Panc1 (cell line): Measurements from ENCODE around the gene STUB1. TPM values are rescaled to one million over a fixed set of nuclear protein-coding genes. Genes with fewer than 3 reads are reported as not detected.

Experiments used
- ATAC-seq: fragments of 200-7000 bp; cut with Tn5 transposase; 2 replicates; pipeline ENCODE4 v1.9.1; 2020; ENCODE audit warnings: mild to moderate bottlenecking, moderate library complexity
- BruUV-seq: library from RNA; stranded (reverse); fragments of 400-500 nt; replicated peaks from 2 replicates; lab custom pipeline; 2021; lab: Mats Ljungman, UMichigan
- CTCF ChIA-PET: fragments of 300-600 bp; sonication (Branson Sonifier 250); formaldehyde crosslinking; loops from one replicate; lab custom pipeline; 2022; ENCODE audit warnings: antibody characterized with exemption; lab: Charles Lee
- POLR2A ChIA-PET: fragments of 300-600 bp; sonication (Branson Sonifier 250); formaldehyde crosslinking; loops from one replicate; lab custom pipeline; 2022; ENCODE audit warnings: antibody characterized with exemption; lab: Charles Lee
- DNase-seq: peaks from one replicate; pipeline ENCODE4 v3.0.0-alpha.2; 2010; ENCODE audit warnings: low read depth, low spot score
- H3K27ac ChIP-seq: 2 replicates; pipeline ENCODE4 v1.5.1; 2011; ENCODE audit warnings: mild to moderate bottlenecking, low read length, inconsistent platforms
- H3K27me3 ChIP-seq: fragments of 200-500 bp; sonication (Bioruptor generic); 2 replicates; pipeline ENCODE4 v1.6.0; 2014; ENCODE audit warnings: low read length, inconsistent platforms; ENCODE audit not compliant: control insufficient read depth, insufficient read depth
- H3K36me3 ChIP-seq: fragments of 200-500 bp; sonication (Bioruptor generic); 2 replicates; pipeline ENCODE4 v1.5.1; 2014; ENCODE audit warnings: inconsistent platforms, mild to moderate bottlenecking, low read length, moderate library complexity; ENCODE audit not compliant: control insufficient read depth, insufficient read depth
- H3K4me1 ChIP-seq: 2 replicates; pipeline ENCODE4 v1.5.1; 2011; ENCODE audit warnings: inconsistent platforms, mild to moderate bottlenecking, low read length, moderate library complexity; ENCODE audit not compliant: control insufficient read depth, insufficient read depth
- H3K4me3 ChIP-seq, 2 experiments: 2 replicates each; pipeline ENCODE4 v1.5.1; 2011 to 2012; ENCODE audit warnings: low read depth in 2 of 2, low read length in 2 of 2, mild to moderate bottlenecking in 2 of 2, inconsistent platforms in 1 of 2, moderate library complexity in 1 of 2
- H3K9me3 ChIP-seq: fragments of 200-500 bp; sonication (Bioruptor generic); 2 replicates; pipeline ENCODE4 v1.5.1; 2014; ENCODE audit warnings: low read depth, mild to moderate bottlenecking, inconsistent platforms, low read length, moderate library complexity; ENCODE audit not compliant: control insufficient read depth, insufficient read depth
- POLR2AphosphoS5 ChIP-seq: IDR thresholded peaks from 2 replicates; pipeline ENCODE4 v1.6.1; 2012; ENCODE audit warnings: mild to moderate bottlenecking, low read depth, low read length, moderate library complexity
- SIN3A ChIP-seq: IDR thresholded peaks from 2 replicates; pipeline ENCODE4 v1.6.1; 2012; ENCODE audit warnings: low read depth, mild to moderate bottlenecking, low read length, moderate library complexity, borderline replicate concordance; ENCODE audit not compliant: insufficient read depth
- TCF7L2 ChIP-seq: IDR thresholded peaks from 2 replicates; pipeline ENCODE4 v1.6.1; 2011; ENCODE audit warnings: mild to moderate bottlenecking, low read depth, low read length, inconsistent platforms
- in situ Hi-C: cut with HindIII; loops from 2 replicates; pipeline ENCODE4 v1.10.0; 2016; ENCODE audit warnings: low sequenced_read_pairs, low pct_unique_long_range_greater_than_20kb
- intact Hi-C: fragments of 100-400 bp; cut with micrococcal nuclease; formaldehyde crosslinking; loops from one replicate; pipeline ENCODE4 v1.10.0; 2022; ENCODE audit not compliant: unreplicated experiment
- total RNA-seq: library from RNA; stranded (reverse); gene quantifications from one replicate; pipeline ENCODE4 v1.2.1, GENCODE V29; 2021; ENCODE audit not compliant: unreplicated experiment
- TF ChIP-seq, protein P1 (sequence below), 2 experiments: IDR thresholded peaks; 2 replicates each; pipeline ENCODE4 v1.6.1; 2011 to 2012; ENCODE audit warnings: low read depth in 2 of 2, control low read depth in 1 of 2, low read length in 1 of 2, mild to moderate bottlenecking in 1 of 2, moderate library complexity in 1 of 2; ENCODE audit not compliant: insufficient read depth in 1 of 2
- TF ChIP-seq, protein P2 (sequence below): fragments of 450-650 bp; IDR thresholded peaks from 2 replicates; pipeline ENCODE4 v1.5.1; 2017; ENCODE audit warnings: mild to moderate bottlenecking

Gene STUB1
- total RNA-seq, 1 experiment from 2014 or later, result 217 TPM

DNA sequence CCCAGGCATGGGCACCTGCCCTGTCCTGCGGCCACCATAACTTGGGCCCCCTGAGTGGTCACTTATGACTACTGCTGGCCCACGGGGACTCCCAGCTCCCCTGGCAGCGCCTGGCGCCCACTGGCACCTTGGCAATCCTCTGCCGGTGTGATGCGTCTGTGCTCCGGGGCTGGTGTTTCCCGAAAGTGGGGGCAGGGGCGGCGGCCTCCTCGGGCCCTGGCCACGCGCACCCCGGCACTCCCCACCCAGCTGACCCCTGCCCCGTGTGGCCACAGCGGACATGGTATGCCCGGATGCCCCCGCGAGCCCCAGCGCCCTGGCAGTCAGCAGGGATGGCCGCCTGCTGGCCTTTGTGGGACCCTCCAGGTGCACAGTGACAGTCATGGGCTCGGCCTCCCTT, 22.7 kb upstream of the STUB1 start:
- ChIA-PET POLR2A (no interaction called here), CTCF (no interaction called here)
- H3K9me3 ChIP-seq, result no peaks in the 10 kb centered on the region
- no peak overlapping the region for H3K4me3 ChIP-seq
- DNase-seq (no peak), ATAC-seq (no peak)
- BruUV-seq, result no TSS peak
- H3K27ac ChIP-seq, result no peak overlapping the region
- no peaks in the 10 kb centered on the region for H3K36me3 ChIP-seq
- peaks cover 15% of the 10 kb centered on the region for H3K4me1 ChIP-seq
- TF ChIP-seq POLR2AphosphoS5 (no peak), TCF7L2 (no peak)
- TF ChIP-seq, protein P1, sequence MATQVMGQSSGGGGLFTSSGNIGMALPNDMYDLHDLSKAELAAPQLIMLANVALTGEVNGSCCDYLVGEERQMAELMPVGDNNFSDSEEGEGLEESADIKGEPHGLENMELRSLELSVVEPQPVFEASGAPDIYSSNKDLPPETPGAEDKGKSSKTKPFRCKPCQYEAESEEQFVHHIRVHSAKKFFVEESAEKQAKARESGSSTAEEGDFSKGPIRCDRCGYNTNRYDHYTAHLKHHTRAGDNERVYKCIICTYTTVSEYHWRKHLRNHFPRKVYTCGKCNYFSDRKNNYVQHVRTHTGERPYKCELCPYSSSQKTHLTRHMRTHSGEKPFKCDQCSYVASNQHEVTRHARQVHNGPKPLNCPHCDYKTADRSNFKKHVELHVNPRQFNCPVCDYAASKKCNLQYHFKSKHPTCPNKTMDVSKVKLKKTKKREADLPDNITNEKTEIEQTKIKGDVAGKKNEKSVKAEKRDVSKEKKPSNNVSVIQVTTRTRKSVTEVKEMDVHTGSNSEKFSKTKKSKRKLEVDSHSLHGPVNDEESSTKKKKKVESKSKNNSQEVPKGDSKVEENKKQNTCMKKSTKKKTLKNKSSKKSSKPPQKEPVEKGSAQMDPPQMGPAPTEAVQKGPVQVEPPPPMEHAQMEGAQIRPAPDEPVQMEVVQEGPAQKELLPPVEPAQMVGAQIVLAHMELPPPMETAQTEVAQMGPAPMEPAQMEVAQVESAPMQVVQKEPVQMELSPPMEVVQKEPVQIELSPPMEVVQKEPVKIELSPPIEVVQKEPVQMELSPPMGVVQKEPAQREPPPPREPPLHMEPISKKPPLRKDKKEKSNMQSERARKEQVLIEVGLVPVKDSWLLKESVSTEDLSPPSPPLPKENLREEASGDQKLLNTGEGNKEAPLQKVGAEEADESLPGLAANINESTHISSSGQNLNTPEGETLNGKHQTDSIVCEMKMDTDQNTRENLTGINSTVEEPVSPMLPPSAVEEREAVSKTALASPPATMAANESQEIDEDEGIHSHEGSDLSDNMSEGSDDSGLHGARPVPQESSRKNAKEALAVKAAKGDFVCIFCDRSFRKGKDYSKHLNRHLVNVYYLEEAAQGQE (IDR thresholded peaks at IDR 0.05; ENCODE audit: insufficient read depth in 1 of 2, low read depth in 2 of 2, low read length in 1 of 2), result no peak
- H3K27me3 ChIP-seq, result no peaks in the 10 kb centered on the region
- intact Hi-C loops (no loop called here), in situ Hi-C loops (no loop called here)

DNA sequence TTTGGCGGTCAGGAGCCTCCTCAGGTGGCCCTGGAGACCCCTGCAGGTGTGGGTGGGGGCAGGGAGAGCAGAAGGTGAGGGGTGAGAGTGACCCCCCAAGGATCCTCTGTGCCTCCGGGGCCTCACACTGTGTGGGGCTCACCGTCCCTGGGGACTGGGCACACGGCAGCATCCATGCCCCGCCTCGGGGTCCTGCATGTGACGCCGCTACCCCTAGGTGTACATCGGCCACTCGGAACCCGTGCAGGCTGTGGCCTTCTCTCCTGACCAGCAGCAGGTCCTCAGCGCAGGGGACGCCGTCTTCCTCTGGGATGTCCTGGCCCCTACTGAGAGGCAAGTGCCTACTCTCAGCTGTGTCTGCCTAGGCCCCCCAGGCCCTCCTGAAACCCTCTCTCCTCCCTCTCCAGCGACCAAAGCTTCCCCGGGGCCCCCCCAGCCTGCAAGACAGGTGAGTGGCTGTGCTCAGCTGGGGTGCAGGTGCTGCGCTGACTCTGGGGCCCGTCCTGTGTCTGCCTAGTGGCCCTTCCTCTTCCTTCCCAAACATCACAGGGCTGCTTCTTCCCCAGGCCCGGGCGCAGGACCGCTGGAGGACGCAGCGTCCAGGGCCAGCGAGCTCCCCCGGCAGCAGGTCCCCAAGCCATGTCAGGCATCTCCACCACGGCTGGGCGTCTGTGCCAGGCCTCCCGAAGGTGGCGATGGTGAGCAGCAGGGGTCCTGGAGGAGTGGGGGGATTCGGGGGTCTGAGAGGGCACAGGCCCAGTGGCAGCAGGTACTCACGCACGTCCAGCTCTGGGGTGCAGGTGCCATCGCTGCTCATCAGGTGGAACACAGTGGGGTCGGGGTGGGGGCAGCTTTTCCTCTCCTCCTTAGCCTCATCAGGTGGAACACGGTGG, 21.3 kb upstream of the STUB1 start:
- Histone ChIP-seq H3K27me3 (no peaks in the 10 kb centered on the region), H3K36me3 (no peaks in the 10 kb centered on the region), H3K27ac (no peak overlapping the region; the same call in 1 of the 2 replicates), H3K4me1 (peaks cover 15% of the 10 kb centered on the region), H3K4me3 (no peak overlapping the region), H3K9me3 (no peaks in the 10 kb centered on the region)
- POLR2A ChIA-PET, result interaction anchor here (1.3 kb wide), 1 partner anchor 9 kb away, joined by 4 read pairs; the partner anchor contains the start of gene WDR90
- in situ Hi-C loops, result no loop called here
- TF ChIP-seq, protein P1 (IDR thresholded peaks at IDR 0.05; ENCODE audit: insufficient read depth in 1 of 2, low read depth in 2 of 2, low read length in 1 of 2), result no peak
- TF ChIP-seq, protein P2, sequence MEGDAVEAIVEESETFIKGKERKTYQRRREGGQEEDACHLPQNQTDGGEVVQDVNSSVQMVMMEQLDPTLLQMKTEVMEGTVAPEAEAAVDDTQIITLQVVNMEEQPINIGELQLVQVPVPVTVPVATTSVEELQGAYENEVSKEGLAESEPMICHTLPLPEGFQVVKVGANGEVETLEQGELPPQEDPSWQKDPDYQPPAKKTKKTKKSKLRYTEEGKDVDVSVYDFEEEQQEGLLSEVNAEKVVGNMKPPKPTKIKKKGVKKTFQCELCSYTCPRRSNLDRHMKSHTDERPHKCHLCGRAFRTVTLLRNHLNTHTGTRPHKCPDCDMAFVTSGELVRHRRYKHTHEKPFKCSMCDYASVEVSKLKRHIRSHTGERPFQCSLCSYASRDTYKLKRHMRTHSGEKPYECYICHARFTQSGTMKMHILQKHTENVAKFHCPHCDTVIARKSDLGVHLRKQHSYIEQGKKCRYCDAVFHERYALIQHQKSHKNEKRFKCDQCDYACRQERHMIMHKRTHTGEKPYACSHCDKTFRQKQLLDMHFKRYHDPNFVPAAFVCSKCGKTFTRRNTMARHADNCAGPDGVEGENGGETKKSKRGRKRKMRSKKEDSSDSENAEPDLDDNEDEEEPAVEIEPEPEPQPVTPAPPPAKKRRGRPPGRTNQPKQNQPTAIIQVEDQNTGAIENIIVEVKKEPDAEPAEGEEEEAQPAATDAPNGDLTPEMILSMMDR, result no peak; the same call in 1 of the 2 replicates
- TF ChIP-seq SIN3A, result no peak
- TF ChIP-seq TCF7L2, result no peak
- ATAC-seq, result no peak
- intact Hi-C loops, result no loop called here
- CTCF ChIA-PET, result no interaction called here
- no peak for DNase-seq
- BruUV-seq, result no TSS peak
